Right renal pelvis (tissue), 4 donors: ENCODE data around the gene SLC2A8. TPM values are rescaled to one million over a fixed set of nuclear protein-coding genes. Genes with fewer than 3 reads are reported as not detected.

ENCODE experiments used
- DNase-seq, 4 donors: peaks; one replicate each; pipeline ENCODE4 v3.0.0-alpha.2; 2013; ENCODE audit warnings: low read depth in 4 of 4, low spot score in 3 of 4, missing footprints in 1 of 4
- polyA plus RNA-seq, 4 donors: library from polyadenylated mRNA; unstranded; fragments of 120-200 nt; gene quantifications; one replicate each; pipeline ENCODE4 v1.2.1, GENCODE V29; 2013; ENCODE audit not compliant: insufficient read length in 4 of 4

SLC2A8 gene, protein sequence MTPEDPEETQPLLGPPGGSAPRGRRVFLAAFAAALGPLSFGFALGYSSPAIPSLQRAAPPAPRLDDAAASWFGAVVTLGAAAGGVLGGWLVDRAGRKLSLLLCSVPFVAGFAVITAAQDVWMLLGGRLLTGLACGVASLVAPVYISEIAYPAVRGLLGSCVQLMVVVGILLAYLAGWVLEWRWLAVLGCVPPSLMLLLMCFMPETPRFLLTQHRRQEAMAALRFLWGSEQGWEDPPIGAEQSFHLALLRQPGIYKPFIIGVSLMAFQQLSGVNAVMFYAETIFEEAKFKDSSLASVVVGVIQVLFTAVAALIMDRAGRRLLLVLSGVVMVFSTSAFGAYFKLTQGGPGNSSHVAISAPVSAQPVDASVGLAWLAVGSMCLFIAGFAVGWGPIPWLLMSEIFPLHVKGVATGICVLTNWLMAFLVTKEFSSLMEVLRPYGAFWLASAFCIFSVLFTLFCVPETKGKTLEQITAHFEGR
- polyA plus RNA-seq: 10 to 100 TPM; 17.1 to 23.3 (median 19.9) TPM

GRCh38 chr9:127396808-127397645 is at the start of gene SLC2A8:
TSS of gene SLC2A8 (plus strand) at chr9:127397169. CDS start at chr9:127397231, 62 bp downstream.
- DNase-seq: peak; percentile 97 to 100 (median 99)

GRCh38 chr9:127347831-127348776 is 48.9 kb upstream of the SLC2A8 start:
- DNase-seq: no peak

DNA sequence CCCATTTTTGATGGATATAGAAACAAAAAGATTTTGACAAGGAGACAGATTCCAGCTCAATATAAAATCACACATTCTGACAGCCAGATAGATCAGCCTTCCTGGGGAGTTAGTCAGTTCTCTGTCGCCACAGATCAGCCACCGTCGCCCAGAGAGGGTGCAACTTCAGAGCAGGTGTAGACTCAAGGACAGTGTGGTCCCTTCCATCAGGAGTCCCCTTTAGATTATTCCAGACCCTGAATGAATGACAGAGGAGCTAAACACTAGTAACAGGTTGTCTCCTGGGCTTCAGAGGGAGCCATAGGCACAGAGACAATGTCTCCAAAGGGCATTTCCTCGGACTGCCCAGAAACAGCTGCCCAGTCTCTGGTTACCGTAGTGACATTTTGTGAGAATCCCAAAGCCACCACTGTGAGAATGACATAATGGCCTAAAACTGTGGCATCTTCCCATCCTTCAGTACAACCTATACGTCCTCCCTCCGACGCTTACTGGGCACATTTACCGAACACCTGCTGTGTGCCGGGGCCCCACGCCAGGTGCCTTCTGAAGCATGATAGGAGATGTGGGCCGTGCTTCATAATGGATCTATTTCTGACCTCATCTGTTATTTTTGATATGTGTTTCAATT is 47.4 kb upstream of the SLC2A8 start:
- no peak for DNase-seq

DNA sequence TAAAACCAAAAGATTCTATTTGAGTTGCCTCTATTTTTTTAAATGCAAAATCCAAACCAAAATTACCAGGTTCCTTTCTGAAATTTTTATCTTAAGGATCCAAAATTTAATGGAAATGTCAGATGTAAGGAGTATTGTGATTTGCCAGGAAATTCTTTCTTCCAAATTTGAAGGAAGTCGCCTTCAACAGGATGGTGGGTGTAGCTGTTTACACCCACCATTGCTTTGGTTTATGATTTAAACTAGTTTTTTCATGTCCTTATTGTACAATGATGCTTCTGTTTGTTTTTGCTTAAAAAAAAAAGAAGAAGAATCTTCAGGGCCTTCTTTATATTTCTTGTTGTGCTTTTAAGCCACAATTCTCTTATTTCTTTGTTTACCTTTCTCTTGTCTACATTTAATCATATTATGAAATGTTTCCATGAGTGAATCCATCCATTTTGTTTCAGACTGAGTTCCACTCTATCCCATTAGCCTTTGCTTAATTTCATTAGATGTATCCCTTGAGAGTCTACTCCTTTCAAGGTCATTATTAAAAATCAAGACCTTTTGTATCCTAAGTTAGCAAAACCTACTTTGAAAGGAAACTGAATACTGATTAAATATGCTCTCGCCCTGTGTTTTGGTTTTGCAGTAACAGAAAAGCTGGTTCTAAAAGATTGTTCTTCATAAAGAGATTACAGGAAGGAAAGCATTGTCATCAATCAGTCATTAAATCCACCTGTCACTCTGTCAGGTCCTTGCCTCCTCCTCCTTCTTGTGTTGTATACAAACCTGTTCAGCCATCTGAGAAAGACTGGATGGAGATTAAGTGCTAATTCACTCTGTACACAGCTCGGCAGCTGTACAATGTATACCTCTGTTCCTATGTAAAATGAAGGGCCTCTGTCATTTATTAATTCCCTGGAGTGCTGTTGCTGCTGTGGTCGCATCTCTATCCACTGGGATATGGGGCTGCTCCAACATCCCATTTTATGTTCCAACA is 45.5 kb upstream of the SLC2A8 start:
- DNase-seq: no peak

- DNase-seq: no peak
Observed at GRCh38 chr9:127353882-127354281, 43.1 kb upstream of the SLC2A8 start.

- no peak for DNase-seq
Observed at GRCh38 chr9:127356906-127357305, 40.1 kb upstream of the SLC2A8 start.

DNA sequence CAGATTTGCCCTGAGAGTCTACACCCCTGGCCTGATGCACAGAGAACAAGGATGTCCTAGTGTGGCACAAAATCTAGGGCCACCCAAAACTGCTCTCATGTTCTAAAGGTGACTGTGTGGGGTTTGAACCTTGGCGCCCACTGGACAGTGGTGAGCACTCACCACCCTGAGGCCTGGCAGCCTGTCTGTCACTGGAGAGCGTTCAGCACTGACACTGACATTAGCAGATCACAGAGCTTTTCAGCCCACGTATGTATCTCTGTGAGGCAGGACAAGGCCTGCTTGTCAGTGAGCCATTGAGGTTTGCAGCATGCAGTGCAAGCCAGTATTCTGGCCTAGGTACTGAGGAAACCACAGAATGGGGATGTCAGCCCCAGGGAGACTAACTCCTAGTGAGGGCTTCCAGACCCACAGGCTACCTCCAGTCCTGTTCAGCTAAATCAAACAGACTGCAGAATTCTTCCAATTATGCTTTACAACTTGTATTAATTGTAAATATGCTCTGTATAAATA is 38.9 kb upstream of the SLC2A8 start:
- DNase-seq: no peak

GRCh38 chr9:127358770-127359169 is 38.2 kb upstream of the SLC2A8 start:
- no peak for DNase-seq

- no peak for DNase-seq
Observed at GRCh38 chr9:127360250-127360649, 36.7 kb upstream of the SLC2A8 start.

- DNase-seq: no peak
Observed at GRCh38 chr9:127360829-127361228, 36.1 kb upstream of the SLC2A8 start.

DNA sequence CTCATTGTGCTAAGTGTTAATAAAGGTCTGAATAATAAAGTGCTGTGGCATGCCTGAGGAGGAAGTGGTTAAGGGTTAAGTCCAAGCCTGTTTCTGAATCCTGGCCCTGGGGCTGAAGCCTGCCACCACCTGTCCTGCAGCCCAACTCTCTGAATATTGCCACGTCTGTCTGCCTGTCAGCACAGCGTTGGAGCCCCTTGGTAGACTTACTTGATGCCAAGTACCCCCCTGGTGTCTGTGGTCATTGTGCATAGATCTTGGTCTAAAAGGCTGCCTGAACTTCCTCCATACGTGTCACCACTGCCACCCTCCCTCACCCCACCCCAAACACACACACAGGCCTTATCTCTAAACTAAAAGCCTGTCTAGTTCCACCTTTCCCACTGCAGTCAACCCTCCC is 35.4 kb upstream of the SLC2A8 start:
- no peak for DNase-seq

GRCh38 chr9:127362829-127363228 is 34.1 kb upstream of the SLC2A8 start:
- no peak for DNase-seq

GRCh38 chr9:127365461-127365860 is 31.5 kb upstream of the SLC2A8 start:
- no peak for DNase-seq

GRCh38 chr9:127366594-127366993 is 30.4 kb upstream of the SLC2A8 start:
- DNase-seq: no peak

GRCh38 chr9:127368852-127369402 is 28.0 kb upstream of the SLC2A8 start:
- no peak for DNase-seq

GRCh38 chr9:127369428-127369827 is 27.5 kb upstream of the SLC2A8 start:
- DNase-seq: no peak

DNA sequence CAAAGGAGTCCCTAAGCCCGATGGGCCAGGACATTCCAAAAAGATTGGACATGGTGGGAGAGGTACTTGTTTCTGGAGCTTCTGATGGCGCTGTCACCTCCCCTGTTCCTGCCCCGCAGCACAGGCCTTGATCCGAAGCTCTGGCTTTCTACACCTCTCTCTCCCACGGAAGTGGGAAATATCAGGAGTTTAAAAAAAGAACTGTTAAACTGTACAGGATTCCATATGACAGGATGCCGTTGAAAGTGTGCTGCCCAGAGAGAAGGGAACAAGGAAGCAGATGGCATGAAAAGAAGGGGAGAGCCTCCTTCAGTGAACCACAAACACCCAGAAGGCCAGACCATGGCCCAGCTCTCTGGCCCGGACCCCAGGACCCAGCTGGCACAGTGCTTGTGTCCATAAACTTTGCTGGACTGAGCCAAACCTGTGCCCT is 26.8 kb upstream of the SLC2A8 start:
- no peak for DNase-seq
